ENCODE data around the gene CCDC86. TPM values are rescaled to one million over a fixed set of nuclear protein-coding genes. Genes with fewer than 3 reads are reported as not detected.

Gene CCDC86
- total RNA-seq, 4 donors from 2014 or later: 7.4 to 23.0 (median 8.3) TPM

- Histone ChIP-seq H3K4me3 (no peak overlapping the region), H3K27me3 (no peaks in the 10 kb centered on the region), H3K36me3 (no peaks in the 10 kb centered on the region), H3K4me1 (no peaks in the 10 kb centered on the region), H3K27ac (no peak overlapping the region), H3K9me3 (no peaks in the 10 kb centered on the region)
- peak in 1 of 2 donors; percentile 1 for DNase-seq
- intact Hi-C loops (cut with DNase I; ENCODE audit: low total_unique reads): no loop called here
- TF ChIP-seq POLR2A (IDR thresholded peaks at IDR 0.05) (no peak), CTCF (IDR thresholded peaks at IDR 0.05) (no peak)
Observed at GRCh38 chr11:60876168-60876485, 34.2 kb downstream of the CCDC86 start.

GRCh38 chr11:60878245-60879101, 36.6 kb downstream of the CCDC86 start:
- no peaks in the 10 kb centered on the region for H3K27me3 ChIP-seq
- no peak overlapping the region for H3K4me3 ChIP-seq
- no peak for TF ChIP-seq POLR2A (IDR thresholded peaks at IDR 0.05)
- no peak for TF ChIP-seq CTCF (IDR thresholded peaks at IDR 0.05)
- intact Hi-C loops (cut with DNase I; ENCODE audit: low total_unique reads): no loop called here
- peak in 1 of 2 donors; percentile 6 for DNase-seq
- H3K36me3 ChIP-seq: no peaks in the 10 kb centered on the region
- H3K4me1 ChIP-seq: no peaks in the 10 kb centered on the region
- H3K27ac ChIP-seq: peak overlapping the region in 1 of 2 donors; percentile 64
- H3K9me3 ChIP-seq: no peaks in the 10 kb centered on the region

- no peak for DNase-seq
- no peaks in the 10 kb centered on the region for H3K27me3 ChIP-seq
- TF ChIP-seq CTCF (IDR thresholded peaks at IDR 0.05) (no peak), POLR2A (IDR thresholded peaks at IDR 0.05) (no peak)
- no peaks in the 10 kb centered on the region for H3K9me3 ChIP-seq
- H3K4me3 ChIP-seq: no peak overlapping the region
- intact Hi-C loops (cut with DNase I; ENCODE audit: low total_unique reads): no loop called here
- no peaks in the 10 kb centered on the region for H3K36me3 ChIP-seq
- no peaks in the 10 kb centered on the region for H3K4me1 ChIP-seq
- no peak overlapping the region for H3K27ac ChIP-seq
Observed at GRCh38 chr11:60879104-60879503, 37.2 kb downstream of the CCDC86 start.

- no peak overlapping the region for H3K27ac ChIP-seq
- H3K4me3 ChIP-seq: no peak overlapping the region
- peak in 1 of 2 donors; percentile 1 for DNase-seq
- no peaks in the 10 kb centered on the region for H3K9me3 ChIP-seq
- no peaks in the 10 kb centered on the region for H3K4me1 ChIP-seq
- TF ChIP-seq CTCF (IDR thresholded peaks at IDR 0.05) (no peak), POLR2A (IDR thresholded peaks at IDR 0.05) (no peak)
- intact Hi-C loops (cut with DNase I; ENCODE audit: low total_unique reads): no loop called here
- no peaks in the 10 kb centered on the region for H3K36me3 ChIP-seq
- no peaks in the 10 kb centered on the region for H3K27me3 ChIP-seq
Observed at GRCh38 chr11:60879971-60880588, 38.2 kb downstream of the CCDC86 start.

GRCh38 chr11:60880643-60881282, 38.9 kb downstream of the CCDC86 start:
- intact Hi-C loops (cut with DNase I; ENCODE audit: low total_unique reads): no loop called here
- DNase-seq: peak in 1 of 2 donors; percentile 9
- no peak for TF ChIP-seq POLR2A (IDR thresholded peaks at IDR 0.05)
- no peak for TF ChIP-seq CTCF (IDR thresholded peaks at IDR 0.05)
- no peaks in the 10 kb centered on the region for H3K4me1 ChIP-seq
- H3K27ac ChIP-seq: no peak overlapping the region
- no peaks in the 10 kb centered on the region for H3K9me3 ChIP-seq
- H3K36me3 ChIP-seq: no peaks in the 10 kb centered on the region
- H3K27me3 ChIP-seq: no peaks in the 10 kb centered on the region
- H3K4me3 ChIP-seq: no peak overlapping the region

Data from uterus (tissue), 4 donors.